Stimulated activated naive CD4-positive, alpha-beta T cell (primary cell): Measurements from ENCODE around the gene OPCML.

Source experiments
- DNase-seq, 6 experiments: peaks; one replicate each; lab custom pipeline; 2025; lab: John Stamatoyannopoulos, UW

OPCML gene

GRCh38 chr11:133531971-133532651 is at the start of gene OPCML:
TSS of gene OPCML (minus strand) at chr11:133532501.
- no peak for DNase-seq

GRCh38 chr11:133581091-133581490 is 48.8 kb upstream of the OPCML start:
- no peak for DNase-seq

GRCh38 chr11:133579165-133580031 is 47.1 kb upstream of the OPCML start:
- DNase-seq, result no peak

GRCh38 chr11:133577403-133577802 is 45.1 kb upstream of the OPCML start:
- no peak for DNase-seq

GRCh38 chr11:133576351-133576750 is 44.0 kb upstream of the OPCML start:
- no peak for DNase-seq

GRCh38 chr11:133573081-133573480 is 40.8 kb upstream of the OPCML start:
- DNase-seq, result no peak

- DNase-seq, result no peak
Observed at GRCh38 chr11:133570376-133570775, 38.1 kb upstream of the OPCML start.

- DNase-seq, result no peak
Observed at GRCh38 chr11:133563505-133564025, 31.3 kb upstream of the OPCML start.

GRCh38 chr11:133560472-133560855 is 28.2 kb upstream of the OPCML start:
- no peak for DNase-seq

GRCh38 chr11:133559833-133560471 is 27.7 kb upstream of the OPCML start:
- DNase-seq, result no peak

- no peak for DNase-seq
Observed at GRCh38 chr11:133559382-133559781, 27.1 kb upstream of the OPCML start.

GRCh38 chr11:133555034-133555433 is 22.7 kb upstream of the OPCML start:
- no peak for DNase-seq

GRCh38 chr11:133553885-133554740 is 21.8 kb upstream of the OPCML start:
- no peak for DNase-seq

GRCh38 chr11:133552938-133553337 is 20.6 kb upstream of the OPCML start:
- no peak for DNase-seq

- no peak for DNase-seq
Observed at GRCh38 chr11:133551064-133551463, 18.8 kb upstream of the OPCML start.

GRCh38 chr11:133549826-133550225 is 17.5 kb upstream of the OPCML start:
- no peak for DNase-seq

GRCh38 chr11:133548641-133549040 is 16.3 kb upstream of the OPCML start:
- no peak for DNase-seq

GRCh38 chr11:133547808-133548494 is 15.7 kb upstream of the OPCML start:
- no peak for DNase-seq

GRCh38 chr11:133545199-133545803 is 13.0 kb upstream of the OPCML start:
- no peak for DNase-seq

- DNase-seq, result no peak
Observed at GRCh38 chr11:133541720-133542095, 9.4 kb upstream of the OPCML start.
